Measurements from ENCODE around the gene MANSC4. TPM values are rescaled to one million over a fixed set of nuclear protein-coding genes. Genes with fewer than 3 reads are reported as not detected.
"Not testable (repeated sequence)": the region's sequence is repeated elsewhere in the genome, so short reads cannot be mapped to it uniquely, and the experiment has no call there.

The MANSC4 gene
- total and polyA plus RNA-seq, 3 experiments from 2014 or later = not detected

GRCh38 chr12:27734321-27734720 is 45.7 kb downstream of the MANSC4 start:
- H3K27ac Mint-ChIP-seq; DNase-seq; H3K4me1 ChIP-seq (ENCODE audit: insufficient read depth, low read length); H3K27me3 Mint-ChIP-seq; H3K9me3 ChIP-seq (ENCODE audit: low read length); H3K9me3 Mint-ChIP-seq; POLR2A ChIA-PET; H3K4me1 Mint-ChIP-seq; H3K27me3 ChIP-seq (ENCODE audit: insufficient read depth, low read length, poor library complexity, severe bottlenecking); H3K4me3 ChIP-seq (ENCODE audit: low read length); H3K27ac ChIP-seq (ENCODE audit: low read depth, low read length); H3K4me3 Mint-ChIP-seq: not testable (repeated sequence)
- CTCF ChIA-PET = interaction anchor here (1.1 to 4.2 kb wide), 3 partner anchors 87 to 206 kb away, joined by 3 to 18 read pairs (median 11); no protein-coding TSS in a partner anchor
- peaks cover 21% of the 10 kb centered on the region for H3K36me3 ChIP-seq (ENCODE audit: insufficient read depth, low read length)
- H3K36me3 Mint-ChIP-seq = peaks cover 0 to 68% (median 15%) of the 10 kb centered on the region in 3 donors

- H3K9me3 Mint-ChIP-seq = no peaks in the 10 kb centered on the region
- Histone ChIP-seq H3K27ac (ENCODE audit: low read depth, low read length) (no peak overlapping the region), H3K27me3 (ENCODE audit: insufficient read depth, low read length, poor library complexity, severe bottlenecking) (no peaks in the 10 kb centered on the region), H3K4me1 (ENCODE audit: insufficient read depth, low read length) (no peaks in the 10 kb centered on the region), H3K4me3 (ENCODE audit: low read length) (no peak overlapping the region), H3K9me3 (ENCODE audit: low read length) (no peaks in the 10 kb centered on the region), H3K36me3 (ENCODE audit: insufficient read depth, low read length) (peaks cover 21% of the 10 kb centered on the region)
- ChIA-PET CTCF (interaction anchor here (1.1 to 4.2 kb wide), 4 partner anchors 13 to 207 kb away, joined by 3 to 18 read pairs (median 8); no protein-coding TSS in a partner anchor), POLR2A (no interaction called here)
- peaks cover 0 to 6% (median 0%) of the 10 kb centered on the region in 3 donors for H3K4me1 Mint-ChIP-seq
- no peak overlapping the region for H3K4me3 Mint-ChIP-seq
- no peak overlapping the region for H3K27ac Mint-ChIP-seq
- peaks cover 0 to 67% (median 17%) of the 10 kb centered on the region in 3 donors for H3K36me3 Mint-ChIP-seq
- no peaks in the 10 kb centered on the region for H3K27me3 Mint-ChIP-seq
- no peak for DNase-seq
These were observed 46.2 kb downstream of the MANSC4 start for GRCh38 chr12:27733791-27734190.

GRCh38 chr12:27733052-27733656 is 46.9 kb downstream of the MANSC4 start:
- CTCF ChIA-PET = interaction anchor here (1.1 to 4.2 kb wide), 4 partner anchors 12 to 208 kb away, joined by 3 to 18 read pairs (median 8); no protein-coding TSS in a partner anchor
- Mint-ChIP-seq H3K9me3 (no peaks in the 10 kb centered on the region), H3K27ac (peak overlapping the region in 1 of 8 donors; percentile 17), H3K36me3 (peaks cover 0 to 69% (median 15%) of the 10 kb centered on the region in 3 donors), H3K27me3 (no peaks in the 10 kb centered on the region), H3K4me1 (peaks cover 0 to 10% (median 0%) of the 10 kb centered on the region in 3 donors), H3K4me3 (no peak overlapping the region)
- H3K4me1 ChIP-seq (ENCODE audit: insufficient read depth, low read length) = no peaks in the 10 kb centered on the region
- H3K27me3 ChIP-seq (ENCODE audit: insufficient read depth, low read length, poor library complexity, severe bottlenecking) = no peaks in the 10 kb centered on the region
- POLR2A ChIA-PET = no interaction called here
- no peaks in the 10 kb centered on the region for H3K9me3 ChIP-seq (ENCODE audit: low read length)
- no peak overlapping the region for H3K27ac ChIP-seq (ENCODE audit: low read depth, low read length)
- DNase-seq = peak in 2 of 5 donors; percentile 13 to 19
- H3K36me3 ChIP-seq (ENCODE audit: insufficient read depth, low read length) = peaks cover 21% of the 10 kb centered on the region
- H3K4me3 ChIP-seq (ENCODE audit: low read length) = no peak overlapping the region

GRCh38 chr12:27732281-27732680 is 47.8 kb downstream of the MANSC4 start:
- Histone ChIP-seq H3K27me3 (ENCODE audit: insufficient read depth, low read length, poor library complexity, severe bottlenecking) (no peaks in the 10 kb centered on the region), H3K27ac (ENCODE audit: low read depth, low read length) (no peak overlapping the region), H3K4me1 (ENCODE audit: insufficient read depth, low read length) (no peaks in the 10 kb centered on the region), H3K4me3 (ENCODE audit: low read length) (no peak overlapping the region), H3K36me3 (ENCODE audit: insufficient read depth, low read length) (peaks cover 22% of the 10 kb centered on the region), H3K9me3 (ENCODE audit: low read length) (no peaks in the 10 kb centered on the region)
- DNase-seq = no peak
- Mint-ChIP-seq H3K9me3 (no peaks in the 10 kb centered on the region), H3K27ac (no peak overlapping the region), H3K27me3 (no peaks in the 10 kb centered on the region), H3K36me3 (peaks cover 0 to 65% (median 12%) of the 10 kb centered on the region in 3 donors), H3K4me3 (no peak overlapping the region), H3K4me1 (peaks cover 0 to 6% (median 0%) of the 10 kb centered on the region in 3 donors)
- ChIA-PET CTCF (interaction anchor here (1.9 to 4.2 kb wide), 2 partner anchors 11 to 89 kb away, joined by 5 to 18 read pairs; no protein-coding TSS in a partner anchor), POLR2A (no interaction called here)

GRCh38 chr12:27730097-27730588 is 49.9 kb downstream of the MANSC4 start:
- no peak overlapping the region for H3K27ac Mint-ChIP-seq
- Histone ChIP-seq H3K9me3 (ENCODE audit: low read length) (no peaks in the 10 kb centered on the region), H3K4me3 (ENCODE audit: low read length) (no peak overlapping the region), H3K4me1 (ENCODE audit: insufficient read depth, low read length) (no peaks in the 10 kb centered on the region), H3K27me3 (ENCODE audit: insufficient read depth, low read length, poor library complexity, severe bottlenecking) (no peaks in the 10 kb centered on the region), H3K27ac (ENCODE audit: low read depth, low read length) (no peak overlapping the region), H3K36me3 (ENCODE audit: insufficient read depth, low read length) (peaks cover 14% of the 10 kb centered on the region)
- H3K36me3 Mint-ChIP-seq = peaks cover 4 to 65% (median 10%) of the 10 kb centered on the region in 3 donors
- ChIA-PET POLR2A (no interaction called here), CTCF (no interaction called here)
- no peak for DNase-seq
- H3K4me1 Mint-ChIP-seq = peaks cover 0 to 16% (median 4%) of the 10 kb centered on the region in 3 donors
- no peak overlapping the region for H3K4me3 Mint-ChIP-seq
- H3K9me3 Mint-ChIP-seq = no peaks in the 10 kb centered on the region
- no peaks in the 10 kb centered on the region for H3K27me3 Mint-ChIP-seq

- H3K27ac ChIP-seq (ENCODE audit: low read depth, low read length) = no peak overlapping the region
- no peak overlapping the region for H3K4me3 Mint-ChIP-seq
- H3K9me3 Mint-ChIP-seq = no peaks in the 10 kb centered on the region
- H3K36me3 ChIP-seq (ENCODE audit: insufficient read depth, low read length) = peaks cover 10% of the 10 kb centered on the region
- peaks cover 2 to 10% (median 4%) of the 10 kb centered on the region in 3 donors for H3K4me1 Mint-ChIP-seq
- no peaks in the 10 kb centered on the region for H3K27me3 ChIP-seq (ENCODE audit: insufficient read depth, low read length, poor library complexity, severe bottlenecking)
- peak overlapping the region in 2 of 8 donors; percentile 37 to 75 for H3K27ac Mint-ChIP-seq
- peaks cover 4 to 66% (median 6%) of the 10 kb centered on the region in 3 donors for H3K36me3 Mint-ChIP-seq
- CTCF ChIA-PET = no interaction called here
- no peak for DNase-seq
- H3K4me1 ChIP-seq (ENCODE audit: insufficient read depth, low read length) = no peaks in the 10 kb centered on the region
- H3K27me3 Mint-ChIP-seq = no peaks in the 10 kb centered on the region
- H3K4me3 ChIP-seq (ENCODE audit: low read length) = no peak overlapping the region
- H3K9me3 ChIP-seq (ENCODE audit: low read length) = no peaks in the 10 kb centered on the region
- POLR2A ChIA-PET = no interaction called here
These were observed 56.8 kb downstream of the MANSC4 start for GRCh38 chr12:27723212-27723611.

Other genes starting within 250 kb of the MANSC4 start
- under 1 TPM in 1 of 2 experiments, not detected in 1; 0.35 TPM for gene REP15, start 83.8 kb downstream of the MANSC4 start, total RNA-seq
- gene REP15, start 83.8 kb downstream of the MANSC4 start, polyA plus RNA-seq = not detected
- gene MRPS35, start 69.4 kb downstream of the MANSC4 start, total RNA-seq = 10 to 100 TPM; 59.1 to 63.4 TPM
- 54.9 TPM for gene MRPS35, start 69.4 kb downstream of the MANSC4 start, polyA plus RNA-seq
- 10 to 100 TPM; 14.1 TPM for gene KLHL42, start within 50 bp of the MANSC4 start, total RNA-seq
- 9.5 TPM for gene KLHL42, start within 50 bp of the MANSC4 start, polyA plus RNA-seq
- gene PTHLH, start 192.5 kb upstream of the MANSC4 start, total RNA-seq = under 1 TPM; 0.33 to 0.44 TPM
- not detected for gene PTHLH, start 192.5 kb upstream of the MANSC4 start, polyA plus RNA-seq